Body of pancreas (tissue), 4 donors: ENCODE data around the gene EPDR1. TPM values are rescaled to one million over a fixed set of nuclear protein-coding genes. Genes with fewer than 3 reads are reported as not detected.
"Not testable (repeated sequence)": the region's sequence is repeated elsewhere in the genome, so short reads cannot be mapped to it uniquely, and the experiment has no call there.

Experiments
- ATAC-seq: fragments of 150-250 bp; one replicate; pipeline ENCODE4 v1.9.1; 2016
- DNase-seq, 4 donors: peaks; one replicate each; pipeline ENCODE4 v3.0.0-alpha.2; 2019
- H3K27ac ChIP-seq, 4 donors: fragments of 200-600 bp; sonication (generic); 1 replicate in 3 of 4; 2 replicates in 1 of 4; pipeline versions ENCODE4 v1.5.1 to v1.6.1; 2016 to 2019; ENCODE audit warnings: mild to moderate bottlenecking in 1 of 4, mixed read lengths in 1 of 4, moderate library complexity in 1 of 4
- H3K27me3 ChIP-seq, 2 donors: fragments of 200-600 bp; sonication (generic); one replicate each; pipeline ENCODE4 v1.6.0; 2016; ENCODE audit warnings: mild to moderate bottlenecking in 1 of 2
- H3K36me3 ChIP-seq, 2 donors: fragments of 200-600 bp; sonication (generic); replicated peaks in 1 of 2; 2 replicates each; pipeline ENCODE4 v1.5.1; 2016; ENCODE audit warnings: low read depth in 2 of 2; ENCODE audit not compliant: insufficient read depth in 1 of 2
- H3K4me1 ChIP-seq: fragments of 200-600 bp; sonication (generic); one replicate; pipeline ENCODE4 v1.6.0; 2016
- H3K4me3 ChIP-seq, 2 donors: fragments of 200-600 bp; sonication (generic); 1 replicate in 1 of 2; 2 replicates in 1 of 2; pipeline ENCODE4 v1.5.1; 2016 to 2019
- H3K9me3 ChIP-seq, 3 donors: fragments of 200-600 bp; sonication (generic); 1 replicate in 2 of 3; 2 replicates in 1 of 3; pipeline ENCODE4 v1.5.1; 2016
- POLR2A ChIP-seq, 3 donors: fragments of 450-650 bp; IDR thresholded peaks; one replicate each; pipeline ENCODE4 v1.6.1; 2016; ENCODE audit warnings: antibody characterized with exemption in 3 of 3, mild to moderate bottlenecking in 2 of 3
- WGBS, 2 donors: methylation state at CpG; one replicate each; pipeline ENCODE4 v1.1.5; 2017; 5-methylcytosine and 5-hydroxymethylcytosine counted together
- intact Hi-C: fragments of 100-400 bp; cut with DNase I; formaldehyde crosslinking; loops from one replicate; pipeline ENCODE4 v1.15.1; 2023
- total RNA-seq, 2 donors: library from RNA; depleted of rRNA; stranded (reverse); fragments of >200 nt; gene quantifications; one replicate each; pipeline ENCODE4 v1.1.0, GENCODE V29; 2016
- TF ChIP-seq, protein P1 (sequence below), 7 experiments: fragments of 450-650 bp in 4 of 7; fragments of 200-600 bp in 3 of 7; sonication (generic) in 3 of 7; IDR thresholded peaks; one replicate each; pipeline ENCODE4 v1.5.1; 2016 to 2019; ENCODE audit warnings: antibody characterized with exemption in 7 of 7

EPDR1 gene
- total RNA-seq, 2 donors from 2014 or later, result 17.6 to 24.7 TPM

DNA sequence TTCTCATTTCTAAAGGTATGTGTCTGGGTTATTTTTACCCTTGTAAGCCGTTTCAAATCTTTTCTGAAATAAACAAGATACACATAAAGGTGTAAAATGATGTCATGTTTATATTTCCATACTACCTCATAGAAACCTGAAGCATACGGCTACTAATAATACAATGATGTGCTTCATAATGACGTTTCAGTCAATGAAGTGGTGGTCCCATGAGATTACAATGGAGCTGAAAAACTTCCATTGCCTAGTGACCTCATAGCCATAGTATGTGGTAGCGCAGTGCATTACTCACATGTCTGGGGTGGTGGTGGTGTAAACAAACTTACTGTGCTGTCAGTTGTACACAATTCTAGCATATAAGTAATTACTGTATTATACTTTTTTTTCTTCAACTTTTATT is 24.9 kb downstream of the EPDR1 start:
- intact Hi-C loops, result no loop called here
- Histone ChIP-seq H3K27ac (no peak overlapping the region), H3K27me3 (no peaks in the 10 kb centered on the region), H3K4me3 (no peak overlapping the region), H3K4me1 (peaks cover 28% of the 10 kb centered on the region), H3K9me3 (no peaks in the 10 kb centered on the region), H3K36me3 (no peaks in the 10 kb centered on the region)
- ATAC-seq, result no peak
- 74 to 77% methylated on average over 4 of the region's 4 CpGs for WGBS, 2 donors
- no peak for TF ChIP-seq POLR2A (IDR thresholded peaks at IDR 0.05)
- TF ChIP-seq, protein P1, sequence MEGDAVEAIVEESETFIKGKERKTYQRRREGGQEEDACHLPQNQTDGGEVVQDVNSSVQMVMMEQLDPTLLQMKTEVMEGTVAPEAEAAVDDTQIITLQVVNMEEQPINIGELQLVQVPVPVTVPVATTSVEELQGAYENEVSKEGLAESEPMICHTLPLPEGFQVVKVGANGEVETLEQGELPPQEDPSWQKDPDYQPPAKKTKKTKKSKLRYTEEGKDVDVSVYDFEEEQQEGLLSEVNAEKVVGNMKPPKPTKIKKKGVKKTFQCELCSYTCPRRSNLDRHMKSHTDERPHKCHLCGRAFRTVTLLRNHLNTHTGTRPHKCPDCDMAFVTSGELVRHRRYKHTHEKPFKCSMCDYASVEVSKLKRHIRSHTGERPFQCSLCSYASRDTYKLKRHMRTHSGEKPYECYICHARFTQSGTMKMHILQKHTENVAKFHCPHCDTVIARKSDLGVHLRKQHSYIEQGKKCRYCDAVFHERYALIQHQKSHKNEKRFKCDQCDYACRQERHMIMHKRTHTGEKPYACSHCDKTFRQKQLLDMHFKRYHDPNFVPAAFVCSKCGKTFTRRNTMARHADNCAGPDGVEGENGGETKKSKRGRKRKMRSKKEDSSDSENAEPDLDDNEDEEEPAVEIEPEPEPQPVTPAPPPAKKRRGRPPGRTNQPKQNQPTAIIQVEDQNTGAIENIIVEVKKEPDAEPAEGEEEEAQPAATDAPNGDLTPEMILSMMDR (IDR thresholded peaks at IDR 0.05), result no peak
- no peak for DNase-seq

DNA sequence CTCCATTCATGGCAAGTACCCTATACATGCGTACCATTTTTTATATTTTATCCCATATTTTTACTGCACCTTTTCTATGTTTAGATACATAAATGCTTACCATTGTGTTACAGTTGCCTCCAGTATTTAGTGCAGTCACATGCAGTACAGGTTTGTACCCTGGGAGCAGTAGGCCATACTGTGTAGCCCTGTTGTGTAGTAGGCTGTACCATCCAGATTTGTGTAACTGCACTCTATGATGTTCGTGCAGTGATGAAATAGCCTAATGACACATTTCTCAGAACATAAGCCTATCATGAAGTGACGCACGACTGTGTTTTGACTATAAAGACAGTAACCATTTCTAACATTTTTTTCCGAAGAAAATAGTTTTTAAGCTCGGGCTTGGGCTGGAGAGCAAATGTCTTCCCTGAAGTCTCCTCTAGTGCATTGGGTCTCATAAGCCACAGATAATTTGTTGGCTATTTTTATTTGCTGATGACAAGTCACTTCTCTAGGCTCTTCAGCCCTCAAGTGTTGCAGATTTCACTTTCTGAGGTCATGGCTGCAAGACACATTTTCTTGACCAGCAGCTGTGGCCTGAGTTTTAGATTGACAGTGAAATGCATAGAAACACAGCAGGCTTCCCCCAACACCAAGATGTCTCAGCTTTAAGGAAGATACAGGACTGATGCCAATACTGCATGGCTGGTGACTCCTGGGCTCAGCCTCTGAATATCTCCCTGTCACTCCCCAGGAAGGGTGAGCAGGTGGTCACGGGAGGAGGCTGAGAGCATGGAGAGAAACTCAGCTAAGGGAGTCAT is 26.9 kb downstream of the EPDR1 start:
- Histone ChIP-seq H3K4me1 (peaks cover 24% of the 10 kb centered on the region), H3K27ac (no peak overlapping the region), H3K9me3 (no peaks in the 10 kb centered on the region), H3K27me3 (no peaks in the 10 kb centered on the region), H3K4me3 (no peak overlapping the region), H3K36me3 (peaks cover 0 to 2% of the 10 kb centered on the region in 2 donors)
- no peak for DNase-seq
- no peak for TF ChIP-seq POLR2A (IDR thresholded peaks at IDR 0.05)
- TF ChIP-seq, protein P1 (IDR thresholded peaks at IDR 0.05), result no peak
- intact Hi-C loops, result no loop called here
- 90 to 93% methylated on average over 7 of the region's 7 CpGs for WGBS, 2 donors
- ATAC-seq, result no peak

DNA sequence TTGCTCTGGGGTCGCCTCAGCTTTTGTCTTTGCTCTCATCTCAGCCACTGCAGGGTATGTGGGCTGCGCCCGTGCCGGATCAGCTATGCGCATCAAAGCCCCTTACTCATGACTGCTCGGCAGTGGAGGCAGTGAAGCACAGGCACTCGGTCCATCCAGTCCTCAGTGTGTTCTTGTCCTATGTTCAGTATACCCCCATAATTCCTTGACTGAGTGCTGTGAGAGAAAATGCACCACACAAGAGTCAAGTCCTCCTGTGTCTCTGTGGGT is 27.4 kb downstream of the EPDR1 start:
- TF ChIP-seq, protein P1 (IDR thresholded peaks at IDR 0.05), result no peak
- TF ChIP-seq POLR2A (IDR thresholded peaks at IDR 0.05), result no peak
- Histone ChIP-seq H3K9me3 (no peaks in the 10 kb centered on the region), H3K36me3 (peaks cover 0 to 2% of the 10 kb centered on the region in 2 donors), H3K4me1 (peaks cover 20% of the 10 kb centered on the region), H3K4me3 (no peak overlapping the region), H3K27ac (no peak overlapping the region), H3K27me3 (no peaks in the 10 kb centered on the region)
- DNase-seq (no peak), ATAC-seq (no peak)
- intact Hi-C loops, result no loop called here
- WGBS, 2 donors, result 94 to 97% methylated on average over 7 of the region's 7 CpGs

DNA sequence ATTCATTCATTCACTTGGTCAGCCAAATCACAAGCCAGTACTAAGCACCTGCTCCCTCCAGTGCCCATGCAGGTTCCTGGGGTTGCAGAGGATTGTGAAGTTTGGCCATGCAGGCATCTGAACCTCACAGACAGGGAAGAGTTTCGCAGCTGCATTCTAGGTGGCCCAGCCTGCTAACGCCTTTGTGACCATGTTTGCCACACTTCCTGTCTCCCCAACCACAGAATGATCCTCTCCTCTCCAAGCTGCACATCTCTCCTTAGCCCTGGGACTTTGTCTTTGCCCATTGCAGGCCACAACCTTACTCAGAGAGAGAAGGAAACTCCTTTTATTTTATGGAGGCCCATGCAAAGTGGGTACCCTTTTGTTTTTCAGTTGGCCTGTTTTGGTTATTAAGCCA is 31.8 kb downstream of the EPDR1 start:
- no peak for ATAC-seq
- Histone ChIP-seq H3K36me3 (peaks cover 0 to 2% of the 10 kb centered on the region in 2 donors), H3K4me3 (no peak overlapping the region), H3K4me1 (no peaks in the 10 kb centered on the region), H3K9me3 (no peaks in the 10 kb centered on the region), H3K27ac (no peak overlapping the region), H3K27me3 (no peaks in the 10 kb centered on the region)
- 78 to 96% methylated on average over 2 of the region's 2 CpGs for WGBS, 2 donors
- DNase-seq, result no peak
- no peak for TF ChIP-seq POLR2A (IDR thresholded peaks at IDR 0.05)
- TF ChIP-seq, protein P1 (IDR thresholded peaks at IDR 0.05), result no peak
- intact Hi-C loops, result no loop called here

DNA sequence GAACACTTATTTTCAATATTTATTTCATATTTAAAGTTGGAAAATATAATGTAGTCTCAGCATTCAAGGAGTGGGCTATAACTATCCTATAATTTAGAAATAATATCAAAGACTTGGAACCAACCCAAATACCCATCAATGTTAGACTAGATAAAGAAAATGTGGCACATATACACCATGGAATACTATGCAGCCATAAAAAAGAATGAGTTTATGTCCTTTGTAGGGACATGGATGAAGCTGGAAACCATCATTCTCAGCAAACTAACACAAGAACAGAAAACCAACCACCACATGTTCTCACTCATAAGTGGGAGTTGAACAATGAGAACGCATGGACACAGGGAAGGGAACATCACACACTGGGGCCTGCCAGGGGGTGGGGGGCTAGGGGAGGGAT is 33.8 kb downstream of the EPDR1 start:
- H3K4me3 ChIP-seq, H3K9me3 ChIP-seq, intact Hi-C loops, H3K4me1 ChIP-seq, H3K36me3 ChIP-seq, H3K27ac ChIP-seq, ATAC-seq, DNase-seq, H3K27me3 ChIP-seq: not testable (repeated sequence)
- 100% methylated on average over 1 of the region's 1 CpG for WGBS, 2 donors
